Measurements from ENCODE around the gene PROSER3.
A peak's percentile ranks its signal among the peaks of the same experiment; 100 is the strongest.

PROSER3 gene

DNA sequence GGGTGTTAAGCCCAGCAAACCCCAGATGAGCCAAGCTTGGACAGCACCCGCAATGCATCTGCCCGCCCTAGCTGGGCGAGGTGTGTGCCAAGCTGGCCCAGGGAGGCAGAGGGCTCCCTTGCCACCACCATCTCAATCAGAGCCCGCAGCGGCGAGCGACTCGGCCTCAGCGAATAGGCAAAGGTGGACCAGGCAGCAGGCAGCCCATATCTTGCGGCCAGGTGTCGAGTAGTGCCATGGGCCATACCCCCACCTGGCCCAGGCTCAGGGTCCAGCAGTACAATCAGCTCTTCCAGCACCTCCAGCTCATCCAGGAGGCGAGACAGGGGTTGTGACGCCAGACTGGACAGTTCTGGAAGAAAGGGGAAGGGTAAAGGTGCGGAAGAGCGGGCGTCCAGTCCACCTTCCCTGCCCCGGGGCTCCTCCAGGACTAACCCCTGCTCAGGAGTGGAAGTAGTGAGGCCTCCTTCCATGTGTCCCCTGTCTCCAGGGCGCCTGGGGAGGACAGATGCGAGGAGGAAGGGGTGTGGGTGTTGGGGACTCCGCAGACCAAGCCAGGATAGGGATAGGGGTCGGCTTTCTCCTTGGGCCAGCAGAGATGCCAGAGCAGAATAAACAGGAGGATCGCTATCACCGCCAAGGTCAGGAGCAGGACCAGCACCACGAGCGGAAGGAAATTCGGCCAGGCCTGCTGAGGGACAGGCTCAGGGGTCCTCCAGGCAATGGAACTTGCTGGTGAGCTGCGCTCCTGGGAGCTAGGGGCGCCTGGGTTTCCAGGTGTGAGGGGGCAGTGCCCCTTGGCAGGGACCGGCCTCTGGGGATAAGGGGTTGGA lies 18.5 kb upstream of the PROSER3 start:
- no peak for DNase-seq

DNA sequence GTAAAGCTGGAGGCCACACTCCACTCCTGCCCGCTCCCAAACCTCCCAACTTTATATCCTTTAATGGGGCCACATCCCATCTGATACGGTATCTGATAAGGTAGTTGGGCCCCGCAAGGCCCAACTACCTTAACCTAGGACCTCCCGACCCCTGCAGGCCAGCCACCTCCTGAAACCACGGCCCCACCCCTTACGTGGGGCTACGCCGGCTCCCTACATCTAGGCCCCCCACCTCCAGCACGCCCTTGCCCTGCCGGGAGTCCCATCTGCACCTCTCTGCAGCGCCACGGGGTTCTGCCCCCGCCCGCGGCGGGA lies 17.9 kb upstream of the PROSER3 start:
- no peak for DNase-seq

DNA sequence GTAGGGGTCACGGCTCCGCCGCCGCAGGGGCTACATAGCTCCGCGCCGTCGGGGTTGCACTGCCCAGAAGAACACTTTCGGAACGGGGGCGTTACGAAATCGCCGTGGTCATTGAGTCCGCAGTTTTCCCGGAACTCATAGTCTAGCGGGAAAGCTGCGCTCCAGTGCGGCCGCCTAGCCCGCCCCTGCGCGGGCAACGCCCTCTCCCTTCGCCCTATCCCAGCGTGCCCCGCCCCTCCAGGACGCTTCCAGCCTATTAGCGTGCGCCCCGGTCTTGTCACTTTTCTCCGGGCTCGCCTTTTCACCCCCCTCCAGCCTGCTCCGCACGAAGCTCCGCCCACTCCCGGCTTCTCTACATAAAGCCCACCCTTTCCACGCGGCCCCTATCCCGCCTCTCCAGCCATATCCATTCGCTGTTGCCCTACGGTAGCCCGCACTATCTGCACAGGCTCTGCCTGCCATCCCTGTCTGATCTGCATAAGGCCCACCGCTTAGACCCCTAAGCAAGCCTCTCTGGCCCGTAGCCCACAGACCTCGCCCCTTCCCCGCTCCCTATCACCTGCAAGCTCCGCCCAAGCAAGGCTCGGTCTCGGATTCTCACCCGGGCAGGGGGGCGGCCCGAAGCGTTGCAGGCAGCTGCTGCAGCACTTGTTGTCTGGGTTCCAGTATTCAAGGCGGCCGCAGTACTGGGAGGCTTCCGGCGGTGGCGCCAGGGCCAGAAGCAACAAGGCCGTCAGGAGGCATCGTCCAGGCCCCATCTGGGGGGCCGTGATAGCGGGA lies 17.4 kb upstream of the PROSER3 start:
- DNase-seq, result peak; percentile 100

DNA sequence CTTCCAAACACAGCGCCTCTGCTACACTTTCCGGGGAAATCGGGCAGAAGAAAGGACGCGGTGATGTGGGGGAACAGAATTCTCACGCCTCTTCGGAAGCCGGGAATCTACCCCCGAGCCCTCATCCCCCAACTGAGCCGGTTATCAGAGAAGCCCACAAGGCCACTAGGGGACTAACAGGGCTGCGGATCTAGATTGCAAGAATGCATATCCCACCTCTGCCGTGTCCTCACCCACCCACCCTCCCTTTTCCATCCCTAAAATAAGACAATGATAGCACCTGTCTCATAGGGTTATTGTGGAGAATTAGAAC lies 16.8 kb upstream of the PROSER3 start:
- DNase-seq, result no peak

DNA sequence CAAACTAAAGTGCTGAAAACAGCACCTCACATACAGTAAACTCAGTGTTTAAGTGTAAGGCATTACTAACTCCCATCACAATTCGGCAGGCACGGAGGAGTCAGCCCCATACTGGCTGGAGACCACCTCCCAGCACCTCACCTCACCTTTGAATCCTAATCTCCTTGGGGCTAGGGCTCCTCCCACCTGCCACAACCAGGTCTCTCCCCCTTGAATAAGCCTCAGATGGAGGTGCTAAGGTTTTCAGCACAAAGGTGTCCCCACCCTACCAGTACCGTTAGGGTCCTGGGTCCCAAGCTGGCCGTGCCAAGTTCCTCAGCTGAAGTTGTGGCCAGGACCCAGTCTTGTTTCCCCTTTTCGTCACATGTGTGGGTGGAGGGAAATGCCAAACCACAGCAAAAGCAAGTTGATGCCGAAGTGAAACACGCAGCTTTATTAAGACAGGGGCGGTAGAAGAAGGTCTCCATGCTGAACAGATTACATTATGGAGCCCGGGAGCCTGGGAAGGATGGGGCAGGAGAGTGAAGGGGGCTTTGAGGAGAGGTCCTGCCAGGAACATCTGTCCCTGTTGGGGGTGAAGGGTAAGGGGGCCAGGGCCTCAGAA lies 15.8 kb upstream of the PROSER3 start, which contains the start of gene IGFLR1:
Gene IGFLR1 (minus strand): TSS at position 332 of the 604 bp plus-strand sequence. CDS start 1,272 bp downstream, outside the sequence.
- DNase-seq, result peak; percentile 86

DNA sequence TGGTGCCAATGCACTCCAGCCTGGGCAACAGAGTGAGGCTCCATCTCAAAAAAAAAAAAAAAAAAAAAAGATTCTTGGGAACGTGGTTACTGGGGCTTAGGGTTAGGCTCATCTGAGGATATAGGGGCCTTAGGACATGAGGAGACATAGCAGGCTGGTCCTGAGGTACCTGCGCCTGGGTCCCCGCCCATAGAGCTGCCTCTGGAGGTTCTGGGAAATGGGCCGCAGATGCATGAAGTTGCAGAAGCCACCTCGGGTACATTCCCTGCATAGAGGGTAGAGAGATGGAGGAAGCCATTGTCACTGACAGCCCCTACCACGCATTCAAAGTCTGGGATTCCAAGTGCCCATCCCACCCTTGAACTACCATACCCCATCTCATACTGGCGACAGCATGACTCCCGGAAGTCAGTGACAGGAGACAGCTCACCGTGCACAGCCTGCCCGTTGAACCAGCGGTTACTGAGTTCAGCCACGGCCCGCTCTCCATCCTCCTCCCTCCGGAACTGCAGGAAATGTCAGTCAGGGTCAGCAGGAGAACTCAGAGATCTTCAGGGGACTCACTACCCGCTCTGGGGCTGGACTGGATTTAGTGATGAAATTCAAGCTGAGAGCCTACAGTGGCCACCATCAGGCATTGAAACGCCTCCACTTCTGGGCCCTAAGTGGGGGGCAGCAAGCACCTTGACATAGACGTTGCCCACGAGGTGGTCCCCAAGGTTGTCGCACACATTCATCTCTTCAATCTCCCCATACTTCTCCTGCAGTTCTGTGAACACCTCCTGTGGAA lies 14.1 kb upstream of the PROSER3 start:
- no peak for DNase-seq

DNA sequence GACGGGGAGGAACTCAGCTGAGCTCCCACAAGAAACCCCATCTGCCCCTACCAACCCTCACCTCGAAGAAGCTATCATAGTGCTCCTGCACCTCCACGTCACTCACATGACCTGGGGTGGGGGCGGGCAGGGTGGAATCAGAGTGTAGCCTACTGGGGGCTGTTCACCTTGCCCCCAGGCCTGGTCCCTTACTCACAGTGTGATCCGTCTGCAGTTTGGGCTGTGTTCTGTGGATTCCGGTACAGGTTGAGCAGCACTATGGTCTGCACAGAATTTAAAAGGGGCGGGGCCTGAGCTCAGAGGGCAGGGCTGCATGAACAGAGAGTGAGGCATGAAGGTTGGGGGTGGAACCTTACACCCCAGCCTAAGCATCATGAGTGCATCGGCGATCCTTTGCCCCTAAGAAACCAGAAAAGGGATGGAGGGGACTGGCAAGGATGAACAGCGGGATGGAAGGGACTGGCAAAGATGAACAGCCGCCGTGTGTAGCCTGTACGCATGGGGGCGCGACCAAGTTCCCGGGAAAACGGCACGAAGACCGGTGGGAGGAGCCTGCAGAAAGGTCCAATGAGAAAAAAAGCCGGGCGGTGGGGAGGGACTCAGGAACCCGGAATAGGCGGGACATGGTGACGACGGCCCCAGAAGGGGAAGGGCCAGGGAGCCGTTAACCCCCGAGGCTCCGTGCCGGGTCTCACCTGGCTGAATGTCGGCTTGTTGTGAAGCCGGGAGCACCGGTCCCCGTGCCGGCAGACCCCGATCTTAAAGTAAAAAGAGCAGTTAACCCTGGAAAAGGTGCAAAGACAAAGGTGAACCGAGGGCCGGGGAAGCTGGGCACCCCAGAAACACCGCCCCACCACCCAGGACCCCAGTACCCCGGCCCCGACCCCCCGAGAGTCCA lies 13.3 kb upstream of the PROSER3 start:
- peak; percentile 99 for DNase-seq

DNA sequence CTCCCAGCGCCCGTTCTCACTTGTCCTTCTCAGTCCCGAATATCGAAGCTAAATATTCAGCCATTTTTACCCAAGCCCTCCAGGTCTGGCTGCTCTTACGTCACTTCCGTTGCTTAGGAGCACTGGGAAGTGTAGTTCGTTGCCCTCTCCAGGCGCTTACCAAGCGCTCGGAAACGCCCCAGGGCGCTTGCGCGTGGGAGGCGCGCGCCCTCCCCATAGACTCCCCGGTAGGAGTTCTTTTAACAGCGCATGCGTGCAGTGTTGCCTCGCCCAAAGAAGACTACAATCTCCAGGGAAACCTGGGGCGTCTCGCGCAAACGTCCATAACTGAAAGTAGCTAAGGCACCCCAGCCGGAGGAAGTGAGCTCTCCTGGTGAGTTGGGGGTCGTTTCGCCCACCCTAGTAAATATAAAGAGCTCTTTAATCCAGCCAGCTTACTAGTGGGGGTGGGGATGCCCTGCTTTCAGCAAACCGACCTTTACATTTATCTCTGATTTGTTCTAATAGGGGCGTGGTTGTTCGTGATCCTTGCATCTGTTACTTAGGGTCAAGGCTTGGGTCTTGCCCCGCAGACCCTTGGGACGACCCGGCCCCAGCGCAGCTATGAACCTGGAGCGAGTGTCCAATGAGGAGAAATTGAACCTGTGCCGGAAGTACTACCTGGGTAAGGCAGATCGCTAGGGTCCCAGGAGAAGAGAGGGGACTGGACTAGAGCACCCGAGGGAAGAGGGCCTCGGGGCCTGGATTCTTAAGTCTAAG lies 12.5 kb upstream of the PROSER3 start, which contains the start of the genes PSENEN and U2AF1L4:
Gene PSENEN (plus strand): TSS at position 324 of the 759 bp plus-strand sequence. CDS start 280 bp downstream, at position 604.
Gene U2AF1L4 (minus strand): TSS at position 91 of the 759 bp plus-strand sequence. CDS start 27 bp downstream, at position 64.
- peak; percentile 100 for DNase-seq

DNA sequence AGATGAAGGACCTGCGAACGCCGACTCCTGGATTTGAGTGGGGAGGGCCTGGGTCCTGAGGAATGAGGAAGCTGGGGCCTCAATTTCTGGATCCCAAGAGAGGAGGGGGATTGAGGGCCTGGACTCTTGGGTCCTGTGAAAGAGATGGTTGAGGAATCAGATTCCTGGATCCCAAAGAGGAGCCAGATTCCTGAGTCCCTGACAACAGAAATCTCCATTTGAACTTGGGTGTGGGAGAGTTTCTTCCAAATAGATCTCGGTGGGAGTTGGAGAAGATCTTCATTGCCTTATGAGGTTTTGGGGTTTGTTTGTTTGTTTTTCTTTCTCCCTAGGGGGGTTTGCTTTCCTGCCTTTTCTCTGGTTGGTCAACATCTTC lies 11.9 kb upstream of the PROSER3 start:
- DNase-seq, result no peak

DNA sequence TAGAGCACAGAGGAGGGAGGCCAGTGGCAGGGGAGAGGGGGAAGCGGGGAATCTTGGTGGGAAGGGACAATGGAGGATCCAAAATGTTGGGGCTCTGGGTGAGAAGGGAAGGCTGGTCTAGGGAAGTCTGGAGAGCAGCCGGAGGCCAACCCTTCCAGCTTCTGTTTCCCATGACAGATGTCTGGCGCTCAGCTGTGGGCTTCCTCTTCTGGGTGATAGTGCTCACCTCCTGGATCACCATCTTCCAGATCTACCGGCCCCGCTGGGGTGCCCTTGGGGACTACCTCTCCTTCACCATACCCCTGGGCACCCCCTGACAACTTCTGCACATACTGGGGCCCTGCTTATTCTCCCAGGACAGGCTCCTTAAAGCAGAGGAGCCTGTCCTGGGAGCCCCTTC lies 11.4 kb upstream of the PROSER3 start:
- no peak for DNase-seq

DNA sequence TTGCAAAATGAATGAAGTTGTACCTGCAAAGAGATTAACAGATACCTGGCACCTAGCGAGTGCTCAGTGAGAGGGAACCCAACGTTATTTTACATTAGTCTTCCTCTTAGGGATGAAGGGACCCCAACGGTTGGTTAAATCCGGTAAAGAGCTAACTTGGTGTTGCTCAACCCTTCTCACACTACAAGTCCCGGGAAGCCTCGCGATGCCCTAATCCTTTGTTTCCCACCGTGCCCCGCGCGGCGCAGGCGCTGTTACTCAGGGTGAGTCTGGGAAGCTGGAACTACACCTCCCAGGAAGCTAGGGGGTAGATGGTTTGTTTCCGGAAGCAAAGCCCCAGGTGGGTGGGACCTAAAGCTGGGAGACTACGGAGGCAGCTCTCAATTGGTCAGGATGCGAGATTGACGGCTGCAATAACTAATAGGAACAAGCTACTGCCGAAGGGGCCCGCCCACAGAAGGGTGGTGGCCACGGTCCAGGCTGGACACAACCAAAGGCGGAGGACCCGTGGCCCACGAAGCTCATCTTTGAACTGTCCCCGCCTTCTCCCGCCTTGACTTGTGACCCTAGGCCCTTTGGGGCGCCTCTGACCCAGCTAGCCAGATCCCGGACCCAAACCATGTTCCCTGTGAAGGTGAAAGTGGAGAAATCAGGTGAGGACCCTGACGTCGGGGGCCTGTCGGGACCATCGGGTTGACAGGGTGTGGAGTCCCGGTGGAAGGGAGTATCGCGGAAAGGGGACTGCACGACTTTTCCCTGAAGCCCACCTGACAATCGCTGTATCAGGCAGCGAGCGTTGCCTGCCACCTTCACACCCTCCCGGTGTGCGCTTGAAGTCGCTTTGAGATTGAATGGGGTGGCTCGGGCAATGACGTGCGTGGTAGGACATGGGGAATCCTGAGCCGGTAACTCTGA lies 9.6 kb upstream of the PROSER3 start, which contains the start of gene LIN37:
Gene LIN37 (plus strand): TSS at position 471 of the 915 bp plus-strand sequence. CDS start 149 bp downstream, at position 620.
- DNase-seq, result peak; percentile 100

DNA sequence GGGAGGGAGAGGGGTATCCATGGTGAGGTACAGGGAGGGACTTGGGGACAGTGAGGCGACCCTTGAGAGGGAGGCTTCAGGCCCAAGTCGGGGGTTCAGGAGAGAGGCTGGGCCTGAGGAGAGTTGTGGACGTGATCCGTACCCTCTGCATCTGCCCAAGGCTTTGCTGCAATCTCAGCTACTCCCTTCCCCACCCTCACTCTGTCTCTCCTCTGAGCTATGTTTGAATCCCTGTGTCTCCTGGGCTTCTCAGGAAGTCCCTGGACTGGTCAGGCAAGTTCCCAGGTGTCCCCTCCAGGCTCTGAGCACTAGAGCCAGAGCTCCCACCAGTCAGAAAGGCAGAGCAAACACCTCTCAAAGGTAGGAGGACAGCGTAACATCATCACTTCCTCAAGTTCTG lies 7.8 kb upstream of the PROSER3 start:
- DNase-seq, result no peak

DNA sequence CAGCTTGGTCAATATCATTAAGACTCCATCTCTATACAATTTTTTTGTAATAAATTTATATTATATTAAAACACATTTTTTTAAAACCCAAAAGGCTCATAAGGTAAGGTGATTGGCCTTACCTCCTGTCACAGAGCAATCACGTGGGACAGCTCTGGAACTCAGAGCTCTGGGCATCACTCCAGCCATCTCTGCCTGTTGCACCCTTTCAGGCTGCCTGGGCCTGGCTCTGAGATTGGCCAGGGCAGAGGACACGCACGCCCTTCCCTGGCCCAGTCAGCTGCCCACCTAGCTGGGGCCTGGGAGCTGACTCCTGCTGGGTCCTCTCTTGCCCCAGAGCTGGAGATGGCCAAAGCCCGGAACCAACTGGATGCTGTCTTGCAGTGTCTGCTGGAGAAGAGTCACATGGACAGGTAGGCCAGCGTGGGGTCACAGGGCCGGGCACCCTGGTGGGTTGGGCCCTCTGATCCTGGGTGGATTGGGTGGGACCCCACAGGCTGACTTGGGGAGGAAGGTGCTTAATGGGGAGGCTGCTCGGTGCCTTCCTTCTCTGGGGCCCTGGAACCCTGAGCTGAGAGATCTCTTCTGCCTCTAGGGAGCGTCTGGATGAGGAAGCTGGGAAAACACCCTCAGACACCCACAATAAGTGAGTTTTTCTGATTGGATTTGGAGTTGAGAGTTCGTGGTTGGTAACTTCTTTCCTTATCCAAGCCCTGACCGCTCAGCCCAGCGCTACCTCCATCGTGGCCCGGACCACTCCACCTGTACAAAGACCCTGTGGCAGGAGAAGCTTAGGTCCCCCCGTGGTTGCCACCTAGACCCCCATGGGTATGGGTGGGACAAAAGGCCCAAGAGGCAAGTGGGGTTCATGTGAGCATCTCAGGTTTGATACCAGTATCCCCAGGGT lies 5.9 kb upstream of the PROSER3 start:
- no peak for DNase-seq

DNA sequence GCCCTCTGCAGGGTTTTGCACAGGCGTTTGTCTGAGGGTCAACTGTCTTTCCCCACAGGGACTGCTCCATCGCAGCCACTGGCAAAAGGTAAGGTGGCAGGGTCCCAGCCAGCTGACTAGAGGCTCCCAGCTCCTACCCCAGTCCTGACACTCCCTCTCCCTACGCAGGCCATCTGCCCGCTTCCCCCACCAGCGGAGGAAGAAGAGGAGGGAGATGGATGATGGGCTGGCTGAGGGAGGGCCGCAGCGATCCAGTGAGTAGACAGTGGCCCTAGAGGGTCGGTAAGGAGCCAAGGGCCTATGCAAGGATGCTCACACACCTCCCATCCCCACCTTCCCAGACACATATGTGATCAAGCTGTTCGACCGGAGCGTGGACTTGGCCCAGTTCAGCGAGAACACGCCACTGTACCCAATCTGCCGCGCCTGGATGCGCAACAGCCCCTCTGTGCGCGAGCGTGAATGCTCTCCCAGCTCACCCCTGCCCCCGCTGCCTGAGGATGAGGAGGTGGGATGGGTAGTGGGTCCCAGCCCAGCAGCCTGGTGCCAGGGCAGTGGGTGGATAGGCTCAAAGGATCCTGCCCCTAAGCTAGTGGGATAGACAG lies 5.1 kb upstream of the PROSER3 start:
- DNase-seq, result no peak

DNA sequence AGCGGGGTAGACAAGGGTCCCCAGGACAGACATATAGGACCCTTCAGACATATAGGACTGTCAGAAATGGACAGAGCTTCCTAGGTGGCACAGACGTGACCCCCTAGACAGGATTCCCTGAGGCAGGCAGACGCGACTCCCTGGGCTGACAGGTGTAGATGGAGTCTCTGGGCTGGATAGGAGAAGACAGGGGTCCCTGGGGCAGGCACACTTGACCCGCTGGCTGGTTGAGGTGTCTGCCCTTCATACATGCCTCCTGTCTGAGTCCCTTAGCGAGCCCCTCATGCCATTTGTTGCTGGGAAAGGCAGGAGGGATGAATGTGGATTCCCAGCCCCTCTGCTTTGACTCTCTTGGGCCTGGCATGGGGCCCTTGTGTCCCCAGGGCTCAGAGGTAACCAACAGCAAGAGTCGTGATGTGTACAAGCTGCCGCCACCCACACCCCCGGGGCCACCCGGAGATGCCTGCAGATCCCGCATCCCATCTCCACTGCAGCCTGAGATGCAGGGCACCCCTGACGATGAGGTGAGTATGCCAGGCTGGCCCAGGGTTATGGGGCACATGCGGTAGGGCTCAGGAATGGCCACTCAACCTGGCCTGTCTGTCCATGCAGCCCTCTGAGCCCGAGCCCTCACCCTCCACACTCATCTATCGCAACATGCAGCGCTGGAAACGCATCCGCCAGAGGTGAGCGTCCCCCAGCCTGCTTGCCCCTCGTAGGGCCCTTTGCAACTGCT lies 4.2 kb upstream of the PROSER3 start:
- DNase-seq, result no peak

DNA sequence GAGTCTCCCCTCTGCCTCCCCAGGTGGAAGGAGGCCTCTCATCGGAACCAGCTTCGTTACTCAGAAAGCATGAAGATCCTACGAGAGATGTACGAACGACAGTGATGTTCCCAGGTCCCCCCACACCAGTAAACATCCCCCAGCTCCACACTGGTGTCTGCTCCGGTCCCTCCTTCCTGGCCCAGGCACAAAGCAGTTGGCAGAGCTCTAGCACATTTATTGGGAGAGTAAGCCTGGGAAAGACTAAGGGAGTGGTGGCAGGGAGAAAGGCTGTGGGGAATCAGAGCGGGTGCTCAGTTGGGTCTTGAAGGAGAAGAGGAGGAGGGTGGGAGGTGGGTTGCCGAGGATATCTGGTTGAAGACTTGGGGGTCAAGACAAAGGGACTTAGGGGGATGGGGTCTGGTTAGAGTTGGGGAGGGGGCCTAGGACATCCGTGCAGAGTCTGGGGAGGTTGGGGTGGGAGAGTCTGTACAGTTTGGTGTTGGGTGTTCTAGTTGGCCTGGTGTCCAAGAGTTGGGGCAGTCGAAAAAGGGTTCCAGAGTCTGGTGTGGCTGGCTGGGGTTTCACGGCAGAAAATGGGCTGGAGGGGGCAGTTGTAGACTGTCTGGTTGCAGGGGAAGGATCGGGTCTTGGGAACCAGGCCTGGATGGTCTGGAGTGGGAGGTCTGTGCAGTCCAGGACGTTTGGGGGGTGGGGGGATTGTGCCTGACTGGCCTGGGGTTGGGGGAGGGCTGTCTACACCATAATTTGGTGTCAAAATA lies 3.4 kb upstream of the PROSER3 start:
- DNase-seq, result no peak

DNA sequence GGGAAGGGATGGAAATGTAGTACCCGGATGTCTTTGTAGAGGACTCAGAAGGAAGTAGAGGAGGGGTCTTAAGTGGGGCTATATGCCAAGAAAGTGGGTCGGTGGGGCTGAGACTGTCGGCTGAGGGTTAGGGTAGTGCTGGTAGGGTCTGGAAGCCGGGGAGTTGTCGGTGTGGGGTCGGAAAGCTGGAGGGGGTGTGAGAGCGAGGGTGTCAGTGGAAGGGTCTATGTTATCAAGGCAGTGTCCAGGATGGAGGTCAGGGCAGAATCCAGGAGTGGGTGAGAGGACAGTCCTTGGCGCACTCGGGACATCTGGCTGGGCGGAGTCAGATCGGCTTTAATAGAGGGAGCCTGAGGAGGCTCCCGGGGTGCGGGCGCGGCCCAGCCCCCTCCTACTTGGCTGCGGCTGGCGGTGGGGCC lies 2.8 kb upstream of the PROSER3 start:
- DNase-seq, result no peak
